GM12878 (cell line): ENCODE results near the gene GOSR1.
"Not testable (repeated sequence)": the region's sequence is repeated elsewhere in the genome, so short reads cannot be mapped to it uniquely, and the experiment has no call there.

ENCODE experiments used
- EP300 ChIP-seq, 2 experiments: fragments of 150-350 bp in 1 of 2; IDR thresholded peaks; 2 replicates each; pipeline ENCODE4 v1.6.1; 2011 to 2012; ENCODE audit warnings: low read depth in 2 of 2, low read length in 2 of 2, borderline replicate concordance in 1 of 2, improper control_type of control experiment in 1 of 2, inconsistent platforms in 1 of 2; ENCODE audit not compliant: control insufficient read depth in 1 of 2
- JUNB ChIP-seq: IDR thresholded peaks from 2 replicates; pipeline ENCODE4 v1.6.1; 2016; ENCODE audit warnings: antibody characterized with exemption, mild to moderate bottlenecking
- USF2 ChIP-seq: IDR thresholded peaks from 2 replicates; pipeline ENCODE4 v1.6.1; 2011; ENCODE audit warnings: low read depth, low read length, improper control_type of control experiment, borderline replicate concordance
- TF ChIP-seq, protein P1 (sequence below), 3 experiments: IDR thresholded peaks in 2 of 3; conservative IDR thresholded peaks in 1 of 3; 2 replicates each; pipeline ENCODE4 v1.5.1; 2011; ENCODE audit warnings: low read depth in 3 of 3, low read length in 3 of 3, mild to moderate bottlenecking in 3 of 3, control low read depth in 2 of 3, moderate library complexity in 2 of 3, inconsistent platforms in 1 of 3, mixed read lengths in 1 of 3; ENCODE audit not compliant: control insufficient read depth in 2 of 3, insufficient read depth in 1 of 3; ENCODE audit errors: extremely low read depth in 1 of 3

GRCh38 chr17:30563131-30563904, 86.1 kb downstream of the GOSR1 start:
- not testable (repeated sequence) for TF ChIP-seq USF2; JUNB; EP300 (IDR thresholded peaks at IDR 0.05; ENCODE audit: borderline replicate concordance in 1 of 2, control insufficient read depth in 1 of 2, low read depth in 2 of 2, low read length in 2 of 2)
- TF ChIP-seq, protein P1, sequence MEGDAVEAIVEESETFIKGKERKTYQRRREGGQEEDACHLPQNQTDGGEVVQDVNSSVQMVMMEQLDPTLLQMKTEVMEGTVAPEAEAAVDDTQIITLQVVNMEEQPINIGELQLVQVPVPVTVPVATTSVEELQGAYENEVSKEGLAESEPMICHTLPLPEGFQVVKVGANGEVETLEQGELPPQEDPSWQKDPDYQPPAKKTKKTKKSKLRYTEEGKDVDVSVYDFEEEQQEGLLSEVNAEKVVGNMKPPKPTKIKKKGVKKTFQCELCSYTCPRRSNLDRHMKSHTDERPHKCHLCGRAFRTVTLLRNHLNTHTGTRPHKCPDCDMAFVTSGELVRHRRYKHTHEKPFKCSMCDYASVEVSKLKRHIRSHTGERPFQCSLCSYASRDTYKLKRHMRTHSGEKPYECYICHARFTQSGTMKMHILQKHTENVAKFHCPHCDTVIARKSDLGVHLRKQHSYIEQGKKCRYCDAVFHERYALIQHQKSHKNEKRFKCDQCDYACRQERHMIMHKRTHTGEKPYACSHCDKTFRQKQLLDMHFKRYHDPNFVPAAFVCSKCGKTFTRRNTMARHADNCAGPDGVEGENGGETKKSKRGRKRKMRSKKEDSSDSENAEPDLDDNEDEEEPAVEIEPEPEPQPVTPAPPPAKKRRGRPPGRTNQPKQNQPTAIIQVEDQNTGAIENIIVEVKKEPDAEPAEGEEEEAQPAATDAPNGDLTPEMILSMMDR (IDR thresholded peaks at IDR 0.05 in 2 of 3, conservative IDR thresholded peaks at IDR 0.05 in 1 of 3; ENCODE audit: control insufficient read depth in 2 of 3, extremely low read depth in 1 of 3, insufficient read depth in 1 of 3, low read depth in 3 of 3, low read length in 3 of 3), result not testable (repeated sequence)
